B cell (primary cell): ENCODE measurements around the gene RBM19. TPM values are rescaled to one million over a fixed set of nuclear protein-coding genes. Genes with fewer than 3 reads are reported as not detected.

Experiments
- ATAC-seq: fragments of 200-7000 bp; cut with Tn5 transposase; one replicate; pipeline ENCODE4 v1.10.0; 2021; ENCODE audit warnings: low read depth, mild to moderate bottlenecking, moderate number of reproducible peaks, moderate library complexity
- CTCF ChIA-PET: fragments of 350-600 bp; sonication (Branson Sonifier 250); formaldehyde crosslinking; loops from one replicate; lab custom pipeline; 2021; ENCODE audit warnings: antibody characterized with exemption, inconsistent platforms; lab: Charles Lee
- POLR2A ChIA-PET: fragments of 350-600 bp; sonication (Branson Sonifier 250); formaldehyde crosslinking; loops from one replicate; lab custom pipeline; 2021; ENCODE audit warnings: antibody characterized with exemption; lab: Charles Lee
- DNase-seq: peaks from one replicate; pipeline ENCODE4 v3.0.0; 2013
- H2AFZ ChIP-seq: 2 replicates; pipeline ENCODE4 v1.6.1; 2012; ENCODE audit warnings: mild to moderate bottlenecking, low read depth, low read length; ENCODE audit not compliant: insufficient read depth, poor library complexity, severe bottlenecking
- H3K27ac ChIP-seq, 2 donors: 1 replicate in 1 of 2; 2 replicates in 1 of 2; pipeline ENCODE4 v1.5.1; 2012 to 2013; ENCODE audit warnings: low read length in 2 of 2, mild to moderate bottlenecking in 2 of 2, moderate library complexity in 1 of 2
- H3K27me3 ChIP-seq, 4 experiments: fragments of 200-600 bp in 1 of 4; sonication (generic) in 1 of 4; replicated peaks in 1 of 4; 1 replicate in 2 of 4; 2 replicates in 2 of 4; pipeline versions ENCODE4 v1.6.1 to v1.7.0; 2013 to 2016; ENCODE audit warnings: low read length in 3 of 4, mild to moderate bottlenecking in 2 of 4, mixed read lengths in 1 of 4, moderate library complexity in 1 of 4; ENCODE audit not compliant: insufficient read depth in 4 of 4, control insufficient read depth in 3 of 4; ENCODE audit errors: control extremely low read depth in 1 of 4
- H3K36me3 ChIP-seq, 2 experiments: replicated peaks in 1 of 2; 1 replicate in 1 of 2; 2 replicates in 1 of 2; pipeline versions ENCODE4 v1.6.1 to v1.7.1; 2013; ENCODE audit warnings: low read length in 1 of 2; ENCODE audit not compliant: insufficient read depth in 2 of 2, control insufficient read depth in 1 of 2; ENCODE audit errors: control extremely low read depth in 1 of 2, extremely low read depth in 1 of 2
- H3K4me1 ChIP-seq, 2 donors: fragments of 200-600 bp in 1 of 2; sonication (generic) in 1 of 2; 1 replicate in 1 of 2; 2 replicates in 1 of 2; pipeline versions ENCODE4 v1.5.1 to v1.6.1; 2013 to 2017; ENCODE audit warnings: low read length in 2 of 2; ENCODE audit not compliant: control insufficient read depth in 2 of 2, insufficient read depth in 2 of 2
- H3K4me2 ChIP-seq: replicated peaks from 2 replicates; pipeline ENCODE3; 2012; ENCODE audit warnings: mild to moderate bottlenecking, low read depth, low read length; ENCODE audit not compliant: poor library complexity, severe bottlenecking
- H3K4me3 ChIP-seq, 5 experiments: fragments of 200-600 bp in 1 of 5; sonication (generic) in 1 of 5; 1 replicate in 3 of 5; 2 replicates in 2 of 5; pipeline versions ENCODE4 v1.5.1 to v1.7.0; 2011 to 2016; ENCODE audit warnings: low read length in 4 of 5, mild to moderate bottlenecking in 4 of 5, low read depth in 2 of 5, control low read depth in 1 of 5, moderate library complexity in 1 of 5; ENCODE audit not compliant: insufficient read depth in 1 of 5; ENCODE audit errors: control extremely low read depth in 1 of 5, extremely low read depth in 1 of 5
- H3K79me2 ChIP-seq: fragments of 200-600 bp; sonication (generic); one replicate; pipeline ENCODE4 v1.6.0; 2016; ENCODE audit warnings: low read length; ENCODE audit not compliant: control insufficient read depth, insufficient read depth
- H3K9ac ChIP-seq: fragments of 200-600 bp; sonication (generic); 2 replicates; pipeline ENCODE4 v1.6.1; 2017; ENCODE audit warnings: mild to moderate bottlenecking, low read length, moderate library complexity
- H3K9me3 ChIP-seq, 3 donors: one replicate each; pipeline versions ENCODE4 v1.6.1 to v1.7.1; 2013; ENCODE audit warnings: low read length in 2 of 3; ENCODE audit not compliant: control insufficient read depth in 2 of 3, insufficient read depth in 1 of 3; ENCODE audit errors: control extremely low read depth in 1 of 3
- H4K20me1 ChIP-seq: 2 replicates; pipeline ENCODE4 v1.6.0; 2012; ENCODE audit warnings: mild to moderate bottlenecking, low read length; ENCODE audit not compliant: insufficient read depth, control insufficient read depth, poor library complexity, severe bottlenecking
- H3K27ac Mint-ChIP-seq: one replicate; pipeline ENCODE4 v1.8.0; 2021; ENCODE audit warnings: mixed read lengths
- H3K27me3 Mint-ChIP-seq: one replicate; pipeline ENCODE4 v1.8.0; 2021; ENCODE audit warnings: mixed read lengths
- H3K4me1 Mint-ChIP-seq: one replicate; pipeline ENCODE4 v1.8.0; 2021; ENCODE audit warnings: mixed read lengths
- H3K4me3 Mint-ChIP-seq: one replicate; pipeline ENCODE4 v1.8.0; 2021; ENCODE audit warnings: mixed read lengths
- H3K9me3 Mint-ChIP-seq: one replicate; pipeline ENCODE4 v1.8.0; 2022; ENCODE audit warnings: mixed read lengths; ENCODE audit not compliant: insufficient read depth
- CTCF ChIP-seq: fragments of 200-600 bp; IDR thresholded peaks from one replicate; pipeline ENCODE4 v1.8.0; 2022; ENCODE audit warnings: antibody characterized with exemption, mild to moderate bottlenecking
- EZH2 ChIP-seq: IDR thresholded peaks from 2 replicates; pipeline ENCODE4 v1.6.1; 2012; ENCODE audit warnings: borderline replicate concordance, low read depth, mild to moderate bottlenecking, moderate library complexity, low read length; ENCODE audit not compliant: insufficient read depth, poor library complexity, severe bottlenecking
- WGBS: methylation state at CpG from one replicate; pipeline ENCODE4 v1.1.5; 2013; ENCODE audit warnings: missing lambda C conversion rate; ENCODE audit not compliant: insufficient coverage; 5-methylcytosine and 5-hydroxymethylcytosine counted together
- intact Hi-C: fragments of 100-400 bp; cut with micrococcal nuclease; formaldehyde crosslinking; loops from one replicate; pipeline ENCODE4 v1.10.0; 2022
- polyA plus RNA-seq: library from polyadenylated mRNA; depleted of rRNA; stranded (reverse); fragments of >200 nt; gene quantifications from 2 replicates; pipeline ENCODE4 v1.2.3, GENCODE V29; 2012
- total RNA-seq, 2 donors: library from RNA; stranded (reverse); fragments of 120-200 nt in 1 of 2; gene quantifications; 1 replicate in 1 of 2; 2 replicates in 1 of 2; pipeline versions ENCODE4 v1.2.3 to v1.2.4, GENCODE V29; 2013 to 2022

Gene RBM19
- total and polyA plus RNA-seq, 2 donors (not counting 1 experiment from before 2014, with no cell fraction given), result 43.1 to 90.0 TPM

DNA sequence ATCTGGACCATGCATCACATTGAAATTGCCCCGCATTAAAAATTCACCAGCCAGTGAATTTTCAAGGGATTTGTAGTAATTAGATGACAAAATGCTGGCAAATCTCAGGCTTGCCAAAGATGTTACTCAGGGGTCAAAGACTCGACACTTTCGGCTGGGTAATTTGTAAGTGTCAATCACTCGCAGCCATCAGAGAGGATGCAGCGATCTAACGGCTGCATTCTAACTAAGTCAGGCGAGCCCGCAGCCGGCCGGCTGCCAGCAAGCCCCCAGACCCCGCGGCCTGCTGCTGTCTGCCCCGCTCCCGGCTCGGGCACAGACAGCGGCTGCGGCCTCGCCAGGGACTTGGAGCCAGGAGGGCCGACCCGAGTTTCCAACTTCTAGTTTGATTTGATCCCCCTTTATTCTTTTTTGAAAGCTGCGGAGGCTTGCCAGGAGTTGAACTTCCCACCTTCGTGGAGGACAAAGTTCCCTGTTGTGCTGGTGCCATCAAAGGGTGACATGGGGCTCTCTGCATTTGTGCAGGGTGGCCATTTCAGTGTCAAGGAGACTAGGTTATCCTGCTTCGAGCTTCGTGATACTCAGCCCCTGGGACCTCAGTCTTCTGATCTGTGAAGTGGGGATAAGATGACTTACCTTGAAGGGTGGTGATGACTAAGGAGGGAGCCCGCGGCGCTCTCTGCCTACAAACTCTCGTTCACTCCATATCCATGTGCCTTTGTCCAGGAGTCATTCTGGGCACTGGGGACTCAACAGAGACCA lies 169.9 kb downstream of the RBM19 start:
- no peak overlapping the region for H3K4me2 ChIP-seq
- intact Hi-C loops, result no loop called here
- ATAC-seq, result no peak
- TF ChIP-seq EZH2 (no peak), CTCF (no peak)
- H3K9me3 ChIP-seq, result peaks cover 0 to 8% (median 0%) of the 10 kb centered on the region in 3 donors
- no peaks in the 10 kb centered on the region for H3K27me3 ChIP-seq
- Mint-ChIP-seq H3K27ac (no peak overlapping the region), H3K27me3 (no peaks in the 10 kb centered on the region), H3K4me1 (no peaks in the 10 kb centered on the region), H3K4me3 (no peak overlapping the region), H3K9me3 (no peaks in the 10 kb centered on the region)
- no peak for DNase-seq
- H3K4me1 ChIP-seq, result no peaks in the 10 kb centered on the region
- H3K27ac ChIP-seq, result no peak overlapping the region
- ChIA-PET CTCF (no interaction called here), POLR2A (no interaction called here)
- H3K36me3 ChIP-seq, result no peaks in the 10 kb centered on the region
- no peak overlapping the region for H3K4me3 ChIP-seq
- WGBS, result 87% methylated on average over 24 of the region's 28 CpGs
- no peaks in the 10 kb centered on the region for H3K79me2 ChIP-seq
- no peak overlapping the region for H3K9ac ChIP-seq
- no peak overlapping the region for H2AFZ ChIP-seq
- no peaks in the 10 kb centered on the region for H4K20me1 ChIP-seq

DNA sequence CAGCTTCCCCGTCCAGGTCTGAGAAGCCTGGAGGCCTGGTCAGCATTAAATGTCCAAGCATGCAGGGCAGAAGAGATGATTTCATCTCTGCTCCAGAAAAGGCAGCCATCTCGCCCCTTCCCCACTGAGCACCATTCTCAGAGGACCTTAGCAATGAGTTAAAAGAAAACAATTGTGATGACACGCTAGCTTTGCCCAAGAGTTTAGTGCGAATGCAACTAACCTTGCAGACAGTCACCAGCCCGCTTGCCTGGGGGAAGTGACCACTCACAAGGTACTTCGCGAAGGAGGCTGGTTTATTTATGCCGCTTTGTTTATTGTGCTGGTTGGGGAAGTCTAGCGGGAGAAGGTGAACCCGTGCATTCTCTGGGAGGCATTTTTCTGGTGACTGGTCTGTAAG lies 170.7 kb downstream of the RBM19 start:
- peaks cover 0 to 8% (median 0%) of the 10 kb centered on the region in 3 donors for H3K9me3 ChIP-seq
- Mint-ChIP-seq H3K4me3 (no peak overlapping the region), H3K27ac (no peak overlapping the region), H3K9me3 (no peaks in the 10 kb centered on the region), H3K4me1 (no peaks in the 10 kb centered on the region), H3K27me3 (no peaks in the 10 kb centered on the region)
- ChIA-PET CTCF (no interaction called here), POLR2A (no interaction called here)
- H3K27ac ChIP-seq, result no peak overlapping the region
- no peak overlapping the region for H3K4me3 ChIP-seq
- WGBS, result 87% methylated on average over 10 of the region's 10 CpGs
- TF ChIP-seq CTCF, result no peak
- H3K36me3 ChIP-seq, result no peaks in the 10 kb centered on the region
- H3K9ac ChIP-seq, result no peak overlapping the region
- no peak overlapping the region for H3K4me2 ChIP-seq
- H2AFZ ChIP-seq, result no peak overlapping the region
- H3K4me1 ChIP-seq, result no peaks in the 10 kb centered on the region
- H3K27me3 ChIP-seq, result no peaks in the 10 kb centered on the region
- intact Hi-C loops, result no loop called here
- no peak for ATAC-seq
- no peaks in the 10 kb centered on the region for H3K79me2 ChIP-seq
- no peak for DNase-seq
- no peaks in the 10 kb centered on the region for H4K20me1 ChIP-seq
